Large intestine (tissue), 12 donors: Measurements from ENCODE around the gene MLLT3. TPM values are rescaled to one million over a fixed set of nuclear protein-coding genes. Genes with fewer than 3 reads are reported as not detected.
"Not testable (repeated sequence)": the region's sequence is repeated elsewhere in the genome, so short reads cannot be mapped to it uniquely, and the experiment has no call there.

Experiments used
- DNase-seq, 2 donors: peaks; one replicate each; pipeline versions ENCODE4 v3.0.0 to v3.0.0-alpha.2; 2013
- H3K27ac ChIP-seq: one replicate; pipeline ENCODE4 v1.5.1; 2013; ENCODE audit warnings: low read length
- H3K27me3 ChIP-seq: 2 replicates; pipeline ENCODE4 v1.6.1; 2013; ENCODE audit warnings: low read length; ENCODE audit not compliant: control insufficient read depth, insufficient read depth
- H3K36me3 ChIP-seq: 2 replicates; pipeline ENCODE4 v1.6.1; 2013; ENCODE audit warnings: low read length; ENCODE audit not compliant: control insufficient read depth, insufficient read depth
- H3K4me1 ChIP-seq: one replicate; pipeline ENCODE4 v1.6.1; 2013; ENCODE audit warnings: low read length; ENCODE audit not compliant: control insufficient read depth, insufficient read depth
- H3K4me3 ChIP-seq: one replicate; pipeline ENCODE4 v1.5.1; 2013; ENCODE audit warnings: low read length
- H3K9me3 ChIP-seq: one replicate; pipeline ENCODE4 v1.6.1; 2013; ENCODE audit warnings: mild to moderate bottlenecking, low read depth, low read length, moderate library complexity; ENCODE audit not compliant: control insufficient read depth
- WGBS: methylation state at CpG from one replicate; pipeline ENCODE4 v1.1.5; 2013; ENCODE audit warnings: low lambda C conversion rate; ENCODE audit not compliant: insufficient coverage; 5-methylcytosine and 5-hydroxymethylcytosine counted together
- long read RNA-seq, 11 donors: transcript quantifications; one replicate each; lab custom pipeline, GENCODE V29; 2026
- polyA plus RNA-seq: library from polyadenylated mRNA; unstranded; fragments of 120-200 nt; gene quantifications from one replicate; pipeline ENCODE4 v1.2.1, GENCODE V29; 2013

The MLLT3 gene
- 25.0 TPM for polyA plus RNA-seq
- long read RNA-seq, donor 1, full-length matches to known transcripts = 1 of 1 reads
- long read RNA-seq, donor 1, partial matches to known transcripts = 0 of 1 reads
- long read RNA-seq, donor 1, other reads (novel, unspliced or antisense) = 0 of 1 reads
- long read RNA-seq, donor 2, full-length matches to known transcripts = 2 of 2 reads
- long read RNA-seq, donor 2, partial matches to known transcripts = 0 of 2 reads
- long read RNA-seq, donor 2, other reads (novel, unspliced or antisense) = 0 of 2 reads
- long read RNA-seq, donor 3 = 0 reads
- long read RNA-seq, donor 4 = 0 reads
- long read RNA-seq, donor 5, full-length matches to known transcripts = 4 of 4 reads
- long read RNA-seq, donor 5, partial matches to known transcripts = 0 of 4 reads
- long read RNA-seq, donor 5, other reads (novel, unspliced or antisense) = 0 of 4 reads
- long read RNA-seq, donor 6, full-length matches to known transcripts = 2 of 2 reads
- long read RNA-seq, donor 6, partial matches to known transcripts = 0 of 2 reads
- long read RNA-seq, donor 6, other reads (novel, unspliced or antisense) = 0 of 2 reads
- long read RNA-seq, donor 7, partial matches to known transcripts = 0 of 2 reads
- long read RNA-seq, donor 7, other reads (novel, unspliced or antisense) = 0 of 2 reads
- long read RNA-seq, donor 8, full-length matches to known transcripts = 3 of 3 reads
- long read RNA-seq, donor 8, partial matches to known transcripts = 0 of 3 reads
- long read RNA-seq, donor 8, other reads (novel, unspliced or antisense) = 0 of 3 reads
- long read RNA-seq, donor 9, partial matches to known transcripts = 0 of 2 reads
- long read RNA-seq, donor 9, other reads (novel, unspliced or antisense) = 0 of 2 reads
- long read RNA-seq, donor 10, full-length matches to known transcripts = 2 of 2 reads
- long read RNA-seq, donor 10, partial matches to known transcripts = 0 of 2 reads
- long read RNA-seq, donor 10, other reads (novel, unspliced or antisense) = 0 of 2 reads
- long read RNA-seq, donor 11, full-length matches to known transcripts = 3 of 3 reads
- long read RNA-seq, donor 11, partial matches to known transcripts = 0 of 3 reads
- long read RNA-seq, donor 11, other reads (novel, unspliced or antisense) = 0 of 3 reads

GRCh38 chr9:20622330-20623020 is at the start of gene MLLT3:
TSS of gene MLLT3 (minus strand) at chr9:20622499.
- H3K4me3 ChIP-seq = peak within 1 kb of the TSS; percentile 87
- peak; percentile 94 to 96 for DNase-seq
- H3K27me3 ChIP-seq = no peaks in the 10 kb centered on the region
- no peaks in the 10 kb centered on the region for H3K9me3 ChIP-seq
- no peaks in the 10 kb centered on the region for H3K36me3 ChIP-seq
- WGBS = 0% methylated on average over 1 of the region's 41 CpGs
- H3K27ac ChIP-seq = peak within 1 kb of the TSS; percentile 85
- H3K4me1 ChIP-seq = peaks cover 9% of the 10 kb centered on the region

- 80% methylated on average over 2 of the region's 4 CpGs for WGBS
- no peak overlapping the region for H3K27ac ChIP-seq
- no peaks in the 10 kb centered on the region for H3K27me3 ChIP-seq
- H3K9me3 ChIP-seq = no peaks in the 10 kb centered on the region
- no peaks in the 10 kb centered on the region for H3K36me3 ChIP-seq
- H3K4me3 ChIP-seq = no peak overlapping the region
- DNase-seq = no peak
- no peaks in the 10 kb centered on the region for H3K4me1 ChIP-seq
These were observed 49.3 kb upstream of the MLLT3 start for GRCh38 chr9:20671635-20672034.

- H3K9me3 ChIP-seq = no peaks in the 10 kb centered on the region
- H3K27me3 ChIP-seq = no peaks in the 10 kb centered on the region
- H3K27ac ChIP-seq = no peak overlapping the region
- H3K36me3 ChIP-seq = no peaks in the 10 kb centered on the region
- 20% methylated on average over 1 of the region's 6 CpGs for WGBS
- DNase-seq = no peak
- no peaks in the 10 kb centered on the region for H3K4me1 ChIP-seq
- no peak overlapping the region for H3K4me3 ChIP-seq
These were observed 48.1 kb upstream of the MLLT3 start for GRCh38 chr9:20670395-20670794.

GRCh38 chr9:20664501-20664900 is 42.2 kb upstream of the MLLT3 start:
- no peak for DNase-seq
- H3K27me3 ChIP-seq = no peaks in the 10 kb centered on the region
- H3K27ac ChIP-seq = no peak overlapping the region
- H3K4me1 ChIP-seq = no peaks in the 10 kb centered on the region
- no peaks in the 10 kb centered on the region for H3K36me3 ChIP-seq
- no CpG with 5 or more reads among the region's 3 CpGs for whole genome bisulfite sequencing
- no peaks in the 10 kb centered on the region for H3K9me3 ChIP-seq
- H3K4me3 ChIP-seq = no peak overlapping the region

- Histone ChIP-seq H3K36me3 (no peaks in the 10 kb centered on the region), H3K4me3 (no peak overlapping the region), H3K27ac (no peak overlapping the region), H3K27me3 (no peaks in the 10 kb centered on the region), H3K9me3 (no peaks in the 10 kb centered on the region), H3K4me1 (no peaks in the 10 kb centered on the region)
- no peak for DNase-seq
- WGBS = no CpG with 5 or more reads among the region's 2 CpGs
These were observed 40.8 kb upstream of the MLLT3 start for GRCh38 chr9:20663133-20663532.

- DNase-seq = no peak
- no CpG with 5 or more reads among the region's 3 CpGs for WGBS
- no peak overlapping the region for H3K27ac ChIP-seq
- no peaks in the 10 kb centered on the region for H3K36me3 ChIP-seq
- no peak overlapping the region for H3K4me3 ChIP-seq
- no peaks in the 10 kb centered on the region for H3K4me1 ChIP-seq
- H3K9me3 ChIP-seq = no peaks in the 10 kb centered on the region
- H3K27me3 ChIP-seq = no peaks in the 10 kb centered on the region
These were observed 39.9 kb upstream of the MLLT3 start for GRCh38 chr9:20662156-20662555.

- no peaks in the 10 kb centered on the region for H3K9me3 ChIP-seq
- H3K4me3 ChIP-seq = no peak overlapping the region
- WGBS = no CpG with 5 or more reads among the region's 2 CpGs
- H3K4me1 ChIP-seq = no peaks in the 10 kb centered on the region
- no peaks in the 10 kb centered on the region for H3K36me3 ChIP-seq
- no peak overlapping the region for H3K27ac ChIP-seq
- DNase-seq = no peak
- no peaks in the 10 kb centered on the region for H3K27me3 ChIP-seq
These were observed 37.2 kb upstream of the MLLT3 start for GRCh38 chr9:20659474-20659967.

- no peaks in the 10 kb centered on the region for H3K27me3 ChIP-seq
- no peaks in the 10 kb centered on the region for H3K36me3 ChIP-seq
- peak overlapping the region; percentile 60 for H3K27ac ChIP-seq
- H3K9me3 ChIP-seq = no peaks in the 10 kb centered on the region
- H3K4me1 ChIP-seq = no peaks in the 10 kb centered on the region
- peak overlapping the region; percentile 54 for H3K4me3 ChIP-seq
- peak in 1 of 2 donors; percentile 50 for DNase-seq
- WGBS = 100% methylated on average over 2 of the region's 13 CpGs
These were observed 36.6 kb upstream of the MLLT3 start for GRCh38 chr9:20658677-20659473.

GRCh38 chr9:20658246-20658667 is 36.0 kb upstream of the MLLT3 start:
- not testable (repeated sequence) for DNase-seq, H3K27me3 ChIP-seq, H3K36me3 ChIP-seq, H3K9me3 ChIP-seq, H3K4me1 ChIP-seq
- Histone ChIP-seq H3K4me3 (peak overlapping the region; percentile 54), H3K27ac (peak overlapping the region; percentile 60)
- WGBS = no CpG with 5 or more reads among the region's 27 CpGs
